Astrocyte of the cerebellum (primary cell): ENCODE data around the gene MYBBP1A.

Source experiments
- DNase-seq: peaks from one replicate; pipeline ENCODE4 v3.0.0-alpha.2; 2011; ENCODE audit warnings: low read depth
- H3K4me3 ChIP-seq: 2 replicates; pipeline ENCODE4 v1.5.1; 2011; ENCODE audit warnings: mild to moderate bottlenecking, low read depth, low read length, moderate library complexity
- in situ Hi-C: cut with HindIII; loops from 2 replicates; pipeline ENCODE4 v1.10.0; 2017; ENCODE audit warnings: low sequenced_read_pairs
- TF ChIP-seq, protein P1 (sequence below): IDR thresholded peaks from 2 replicates; pipeline ENCODE4 v1.5.1; 2012; ENCODE audit warnings: low read length, low read depth, moderate library complexity, mild to moderate bottlenecking; ENCODE audit errors: missing control alignments

MYBBP1A gene

GRCh38 chr17:4573115-4573514 lies 17.9 kb upstream of the MYBBP1A start:
- in situ Hi-C loops, result no loop called here
- TF ChIP-seq, protein P1, sequence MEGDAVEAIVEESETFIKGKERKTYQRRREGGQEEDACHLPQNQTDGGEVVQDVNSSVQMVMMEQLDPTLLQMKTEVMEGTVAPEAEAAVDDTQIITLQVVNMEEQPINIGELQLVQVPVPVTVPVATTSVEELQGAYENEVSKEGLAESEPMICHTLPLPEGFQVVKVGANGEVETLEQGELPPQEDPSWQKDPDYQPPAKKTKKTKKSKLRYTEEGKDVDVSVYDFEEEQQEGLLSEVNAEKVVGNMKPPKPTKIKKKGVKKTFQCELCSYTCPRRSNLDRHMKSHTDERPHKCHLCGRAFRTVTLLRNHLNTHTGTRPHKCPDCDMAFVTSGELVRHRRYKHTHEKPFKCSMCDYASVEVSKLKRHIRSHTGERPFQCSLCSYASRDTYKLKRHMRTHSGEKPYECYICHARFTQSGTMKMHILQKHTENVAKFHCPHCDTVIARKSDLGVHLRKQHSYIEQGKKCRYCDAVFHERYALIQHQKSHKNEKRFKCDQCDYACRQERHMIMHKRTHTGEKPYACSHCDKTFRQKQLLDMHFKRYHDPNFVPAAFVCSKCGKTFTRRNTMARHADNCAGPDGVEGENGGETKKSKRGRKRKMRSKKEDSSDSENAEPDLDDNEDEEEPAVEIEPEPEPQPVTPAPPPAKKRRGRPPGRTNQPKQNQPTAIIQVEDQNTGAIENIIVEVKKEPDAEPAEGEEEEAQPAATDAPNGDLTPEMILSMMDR, result no peak
- H3K4me3 ChIP-seq, result no peak overlapping the region
- no peak for DNase-seq

- TF ChIP-seq, protein P1, result no peak
- no peak for DNase-seq
- in situ Hi-C loops, result no loop called here
- H3K4me3 ChIP-seq, result no peak overlapping the region
These were observed 16.9 kb upstream of the MYBBP1A start for GRCh38 chr17:4572131-4572530.

DNA sequence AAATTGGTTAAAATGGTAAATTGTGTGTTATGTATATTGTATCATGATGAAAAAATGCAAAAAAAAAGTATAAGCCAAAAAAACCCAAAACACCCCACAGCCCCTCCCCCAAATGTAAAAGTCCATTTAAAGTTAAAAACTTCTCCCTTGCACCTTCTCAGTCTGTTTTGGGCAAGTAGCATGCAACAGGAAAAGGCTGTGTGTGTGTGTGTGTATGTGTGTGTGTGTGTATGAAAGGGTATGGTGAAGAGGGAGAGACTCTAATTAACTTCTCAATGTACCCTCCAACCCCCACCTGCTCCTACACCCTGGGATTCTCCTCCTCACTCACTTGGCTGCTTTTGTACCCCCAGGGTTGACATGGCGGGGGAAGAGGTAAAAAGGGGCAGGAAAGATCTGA lies 14.4 kb upstream of the MYBBP1A start:
- H3K4me3 ChIP-seq, result no peak overlapping the region
- in situ Hi-C loops, result no loop called here
- TF ChIP-seq, protein P1, result no peak
- no peak for DNase-seq

DNA sequence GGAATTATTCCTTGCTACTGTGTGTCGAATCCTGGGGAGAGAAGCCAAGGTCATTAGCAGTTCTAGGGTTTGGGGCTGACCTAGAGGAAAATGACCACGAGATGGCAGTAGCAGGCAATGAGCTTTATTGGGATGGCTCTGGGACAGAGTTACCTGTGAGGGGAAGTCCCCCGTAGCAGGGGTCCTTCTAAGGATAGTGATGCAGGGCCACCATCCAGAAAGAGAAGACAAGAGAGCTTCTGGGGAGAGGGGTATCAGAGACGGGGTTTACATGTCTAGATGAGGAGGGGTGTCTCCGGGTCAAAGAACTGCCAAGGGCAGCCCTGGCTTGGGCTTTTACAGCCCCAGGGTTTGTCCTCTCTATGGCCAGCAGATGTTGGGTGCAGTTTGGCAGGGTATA lies 11.6 kb upstream of the MYBBP1A start:
- DNase-seq, result peak; percentile 24

DNA sequence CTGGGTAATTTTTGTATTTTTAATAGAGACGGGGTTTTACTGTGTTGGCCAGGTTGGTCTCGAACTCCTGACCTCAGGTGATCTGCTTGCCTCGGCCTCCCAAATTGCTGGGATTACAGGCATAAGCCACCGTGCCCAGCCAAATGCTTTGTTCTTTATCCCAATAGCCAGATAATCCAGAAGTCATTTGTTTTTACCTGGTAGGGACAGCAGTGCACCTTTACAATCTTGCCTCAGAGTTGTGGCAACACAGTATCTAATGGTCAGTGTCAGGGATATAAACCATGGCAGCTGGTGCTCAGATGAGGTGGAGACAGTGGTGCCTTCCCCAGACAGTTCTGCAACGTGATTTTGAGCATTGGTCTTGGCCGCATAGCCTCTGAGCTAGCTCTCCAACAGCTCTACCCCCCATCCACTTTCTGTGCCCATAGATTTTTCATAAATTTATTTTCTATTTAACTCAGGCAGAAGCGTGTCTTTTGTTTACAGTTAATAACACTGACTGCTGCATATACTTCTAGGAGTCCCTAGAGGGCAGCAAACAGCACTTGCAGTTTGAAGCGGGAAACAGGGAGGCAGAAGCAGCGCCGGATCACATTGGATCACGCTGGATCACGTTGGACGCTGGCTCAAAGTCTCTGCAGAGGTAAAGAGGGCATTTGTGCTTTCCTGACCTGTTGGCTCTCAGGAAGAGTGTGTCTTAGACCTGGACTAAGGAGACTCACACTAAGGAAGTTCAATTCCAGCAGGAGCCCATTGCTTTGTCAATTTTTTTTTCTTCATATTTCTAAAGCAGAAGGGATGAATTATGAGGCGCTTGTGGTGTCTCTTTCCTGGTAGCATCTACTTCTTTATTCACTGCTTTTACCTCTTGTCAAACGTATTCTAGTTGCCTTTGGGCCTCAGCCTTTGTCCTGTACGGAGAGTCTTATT lies 10.3 kb upstream of the MYBBP1A start:
- no peak overlapping the region for H3K4me3 ChIP-seq
- peak; percentile 64 for DNase-seq
- TF ChIP-seq, protein P1, result peak; percentile 91
- in situ Hi-C loops, result no loop called here

More for the DNA sequence above, 11.6 kb upstream of the MYBBP1A start:
- no peak overlapping the region for H3K4me3 ChIP-seq
- TF ChIP-seq, protein P1, result peak; percentile 85
- in situ Hi-C loops, result no loop called here

DNA sequence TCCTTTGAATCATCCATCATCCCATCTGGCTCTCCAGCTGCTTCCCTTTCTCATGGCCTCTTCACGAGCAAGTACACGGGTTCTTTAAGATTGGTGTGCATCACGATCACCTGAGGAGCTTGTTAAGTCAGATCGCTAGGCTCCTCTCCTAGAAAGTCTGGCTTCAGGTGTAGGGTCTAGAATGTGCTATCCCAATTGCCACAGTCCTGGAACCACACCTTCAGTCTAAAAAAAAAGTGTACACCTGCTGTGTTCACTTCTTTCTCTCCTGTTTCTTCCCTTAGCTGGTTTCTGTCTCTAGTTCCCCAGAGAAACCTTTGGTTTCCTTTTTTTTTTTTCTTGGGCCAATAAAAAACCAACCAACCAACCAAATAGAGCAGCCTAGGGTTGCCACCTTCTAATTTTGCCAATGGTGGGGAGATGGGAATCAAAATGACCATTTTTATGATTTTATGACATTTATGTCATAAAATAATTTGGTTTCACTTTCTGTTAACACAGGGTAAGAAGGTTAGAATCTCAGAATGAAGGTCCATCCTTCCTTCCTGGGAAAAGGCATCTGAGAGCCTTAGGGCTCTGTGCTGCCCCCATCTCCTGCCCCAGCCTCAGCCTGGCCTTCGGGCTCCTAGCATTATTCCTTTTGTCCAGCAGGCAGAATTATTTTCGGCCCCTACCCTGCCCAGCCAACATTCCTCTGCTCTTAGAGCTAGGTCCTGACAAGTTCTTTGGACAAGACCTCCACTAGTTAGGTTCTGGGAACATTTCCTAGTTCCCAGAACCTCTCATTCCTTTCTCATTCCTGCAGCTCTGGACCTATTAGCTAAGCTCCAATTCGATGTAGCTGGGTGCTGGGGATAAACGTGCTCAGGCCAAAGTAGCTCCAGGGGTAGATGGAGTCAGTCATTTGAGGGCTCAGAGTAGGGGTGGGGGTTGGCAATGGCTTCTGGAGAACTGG lies 7.1 kb upstream of the MYBBP1A start:
- TF ChIP-seq, protein P1, result no peak
- DNase-seq, result no peak
- H3K4me3 ChIP-seq, result no peak overlapping the region
- in situ Hi-C loops, result no loop called here
